ENCODE results near the gene SLC49A4.

The SLC49A4 gene

DNA sequence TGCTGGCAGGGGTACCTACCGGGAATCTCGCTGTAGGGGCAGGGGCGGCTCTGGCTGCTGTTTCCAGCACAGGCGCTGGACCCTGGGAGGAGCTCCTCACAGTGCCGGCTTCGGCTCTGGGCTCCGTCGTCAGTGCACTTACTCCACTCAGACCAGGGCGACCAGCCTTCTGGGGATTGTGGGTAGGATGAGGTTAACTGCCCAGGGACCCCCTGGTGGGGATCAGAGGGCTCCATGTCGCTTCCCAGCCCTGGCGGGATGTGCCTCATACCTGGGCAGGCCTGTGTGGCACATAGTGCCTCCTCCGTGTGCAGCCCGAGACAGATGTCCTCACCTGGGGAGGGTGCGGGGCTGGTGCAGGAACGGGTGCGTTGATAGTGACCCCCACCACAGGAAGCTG lies 117.0 kb downstream of the SLC49A4 start:
- no peak for DNase-seq

GRCh38 chr3:122912772-122913538 lies 118.1 kb downstream of the SLC49A4 start:
- DNase-seq: no peak

DNA sequence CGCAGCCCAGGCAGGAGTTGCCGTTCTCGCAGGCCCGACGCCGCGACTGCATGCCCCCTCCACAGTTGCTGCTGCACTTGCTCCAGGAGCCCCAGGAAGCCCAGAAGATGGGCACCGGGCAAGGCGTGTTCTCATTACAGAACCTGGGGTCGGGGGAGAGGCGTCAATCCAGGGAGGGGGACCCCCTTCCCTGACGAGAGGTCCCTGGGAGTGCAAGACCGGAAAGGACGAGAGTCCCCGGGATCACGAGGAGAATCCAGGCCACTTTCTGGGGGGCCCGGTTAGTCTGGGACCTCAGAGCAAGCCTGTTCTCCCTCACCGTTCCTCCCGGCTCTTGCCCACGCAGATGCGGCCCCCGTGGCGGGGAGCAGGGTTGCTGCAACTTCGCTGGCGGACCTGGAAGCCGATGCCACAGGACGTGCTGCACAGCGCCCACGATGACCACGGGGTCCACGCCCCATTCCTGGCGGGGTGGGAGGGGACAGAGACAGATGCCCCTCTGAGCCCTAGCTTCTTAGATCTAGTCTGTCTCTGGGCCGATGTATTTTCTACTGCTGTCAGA lies 118.8 kb downstream of the SLC49A4 start:
- no peak for DNase-seq

DNA sequence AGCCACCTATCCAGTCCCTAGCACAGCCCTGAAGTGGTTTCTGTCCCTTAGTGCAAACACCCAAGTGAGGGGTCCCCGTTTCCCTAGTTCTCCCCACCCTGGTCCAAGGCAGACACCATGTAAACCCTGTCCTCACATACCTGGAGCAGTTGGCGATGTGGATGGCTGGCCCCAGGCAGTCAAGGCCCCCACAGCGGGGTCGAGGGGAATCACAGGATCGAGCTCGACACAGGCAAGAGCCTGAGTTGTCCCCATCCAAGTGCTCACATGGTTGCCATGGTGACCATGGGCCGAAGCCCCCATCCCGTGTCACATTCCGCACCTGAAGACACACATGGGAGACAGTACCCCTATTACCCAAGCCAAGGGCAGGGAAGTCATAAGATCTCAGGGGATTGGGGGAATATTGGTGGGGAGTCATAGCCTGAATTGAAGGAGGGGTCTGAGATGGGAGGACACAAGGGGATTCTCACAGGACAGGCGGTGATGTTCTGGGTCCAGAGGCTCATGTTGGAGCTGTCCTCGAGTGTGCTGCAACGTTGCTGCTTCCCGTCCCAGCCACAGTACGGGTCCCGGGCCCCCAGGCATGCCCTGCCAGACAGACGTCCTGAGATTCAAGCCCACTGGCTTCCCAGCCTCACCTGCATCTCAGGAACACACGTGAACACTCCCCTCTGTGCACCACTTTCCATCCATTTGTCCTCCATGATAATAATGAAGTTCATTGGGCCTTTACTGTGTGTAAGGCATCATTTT lies 120.6 kb downstream of the SLC49A4 start:
- DNase-seq: no peak

- no peak for DNase-seq
Measured at GRCh38 chr3:122916084-122916483, 121.2 kb downstream of the SLC49A4 start.

DNA sequence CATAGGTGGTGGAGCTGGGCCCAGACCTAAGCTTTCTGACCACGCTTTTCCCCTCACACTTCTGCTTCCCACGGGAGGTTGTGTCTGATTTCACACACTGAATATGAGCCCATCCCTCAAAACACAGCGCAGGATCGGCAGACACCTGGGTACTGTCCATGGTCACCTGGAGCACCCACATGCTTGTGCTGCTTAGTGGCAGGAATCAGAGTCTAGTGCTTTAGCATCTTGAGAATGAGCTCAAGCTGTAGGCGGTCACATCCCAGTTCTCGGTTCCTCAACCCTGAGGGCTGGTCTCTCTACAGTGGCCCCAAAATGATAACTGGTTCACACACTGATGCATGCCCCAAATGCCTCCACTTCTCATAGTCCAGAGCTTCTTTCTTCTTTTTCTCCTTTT lies 121.7 kb downstream of the SLC49A4 start:
- DNase-seq: no peak

- DNase-seq: no peak
Measured at GRCh38 chr3:122917412-122917811, 122.5 kb downstream of the SLC49A4 start.

GRCh38 chr3:122918576-122919290 lies 123.9 kb downstream of the SLC49A4 start:
- DNase-seq: no peak

- DNase-seq: no peak
Measured at GRCh38 chr3:122919291-122919610, 124.4 kb downstream of the SLC49A4 start.

DNA sequence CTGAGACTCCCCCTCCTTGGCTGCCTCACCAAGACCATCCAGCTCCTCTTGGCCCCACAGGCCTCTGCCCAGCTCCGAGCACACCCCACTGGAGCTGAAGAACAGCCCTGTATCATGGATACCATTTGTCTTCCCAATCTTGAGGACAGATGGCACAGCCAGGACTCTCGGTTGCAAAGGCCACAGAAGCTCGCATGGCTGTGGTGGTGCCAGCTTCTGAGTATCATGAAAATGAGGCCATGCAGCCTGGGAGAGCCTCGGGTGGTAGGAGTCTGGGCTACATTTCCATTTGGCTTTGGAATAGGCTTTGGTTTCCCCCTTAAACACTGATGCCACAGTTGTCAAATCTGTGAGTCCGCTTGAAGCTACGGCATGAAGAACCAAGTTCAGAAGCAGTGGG lies 126.1 kb downstream of the SLC49A4 start:
- no peak for DNase-seq

- DNase-seq: peak in 1 of 2 experiments; percentile 11
Measured at GRCh38 chr3:122921791-122922651, 127.2 kb downstream of the SLC49A4 start.

DNA sequence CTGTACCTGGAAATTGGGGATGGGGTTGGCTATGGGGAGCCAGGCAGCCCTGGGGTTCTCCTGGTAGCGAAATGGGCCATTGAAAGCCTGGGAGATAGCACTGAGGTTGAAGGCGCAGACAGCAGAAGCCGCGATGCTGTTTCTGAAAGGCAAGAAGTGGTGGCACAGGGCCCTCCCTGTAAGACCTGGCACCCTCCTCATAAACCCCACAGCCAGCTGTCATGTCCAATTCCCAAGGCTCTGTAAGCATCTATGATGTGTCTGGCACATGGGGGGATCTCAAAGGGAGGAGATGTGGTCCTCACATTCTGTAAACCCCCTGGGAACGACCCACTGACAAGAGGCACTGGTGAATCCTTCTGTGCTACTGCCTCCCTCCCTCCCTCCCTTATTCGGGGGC lies 128.7 kb downstream of the SLC49A4 start:
- DNase-seq: no peak

DNA sequence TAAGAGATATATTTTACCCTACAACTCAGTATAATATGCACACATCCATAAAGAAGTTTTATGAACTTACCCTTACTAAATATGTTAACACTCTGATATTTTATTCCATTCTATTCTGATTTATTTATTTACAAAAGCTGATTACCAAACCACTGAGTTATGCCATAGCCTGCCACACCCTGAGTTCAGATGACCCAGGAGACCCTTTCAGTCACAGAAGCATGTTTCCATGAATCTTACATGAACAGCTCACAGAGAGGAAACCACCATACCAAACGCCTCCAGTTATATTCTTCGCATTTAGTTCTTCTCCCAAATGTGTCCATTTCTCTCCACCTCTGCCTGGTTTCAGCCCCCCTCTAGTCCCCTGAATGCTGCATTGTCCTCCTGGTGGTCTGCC lies 129.2 kb downstream of the SLC49A4 start:
- no peak for DNase-seq

DNA sequence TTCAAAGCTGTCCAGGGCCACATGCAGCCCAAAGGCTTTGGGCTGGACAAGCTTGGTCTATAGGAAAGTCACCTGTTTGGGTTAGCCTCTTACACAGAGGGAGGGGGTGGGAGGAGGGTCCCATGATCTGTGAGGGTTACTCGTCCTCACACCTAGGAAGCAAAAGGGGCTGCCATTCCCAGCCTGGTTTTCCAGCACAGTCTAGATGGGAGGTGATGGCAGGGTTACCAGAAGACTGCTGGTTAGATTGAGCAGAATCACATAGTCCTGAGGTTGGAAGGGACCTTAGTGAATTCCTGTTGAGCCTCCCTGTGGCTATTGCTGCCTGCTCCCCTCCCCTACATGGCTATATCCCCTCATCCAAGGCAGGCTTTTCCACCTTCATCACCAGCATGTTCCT lies 130.9 kb downstream of the SLC49A4 start:
- no peak for DNase-seq

- no peak for DNase-seq
Measured at GRCh38 chr3:122926322-122926721, 131.5 kb downstream of the SLC49A4 start.

- no peak for DNase-seq
Measured at GRCh38 chr3:122926811-122927210, 131.9 kb downstream of the SLC49A4 start.

- no peak for DNase-seq
Measured at GRCh38 chr3:122927726-122928125, 132.9 kb downstream of the SLC49A4 start.

- no peak for DNase-seq
Measured at GRCh38 chr3:122928396-122929187, 133.7 kb downstream of the SLC49A4 start.

DNA sequence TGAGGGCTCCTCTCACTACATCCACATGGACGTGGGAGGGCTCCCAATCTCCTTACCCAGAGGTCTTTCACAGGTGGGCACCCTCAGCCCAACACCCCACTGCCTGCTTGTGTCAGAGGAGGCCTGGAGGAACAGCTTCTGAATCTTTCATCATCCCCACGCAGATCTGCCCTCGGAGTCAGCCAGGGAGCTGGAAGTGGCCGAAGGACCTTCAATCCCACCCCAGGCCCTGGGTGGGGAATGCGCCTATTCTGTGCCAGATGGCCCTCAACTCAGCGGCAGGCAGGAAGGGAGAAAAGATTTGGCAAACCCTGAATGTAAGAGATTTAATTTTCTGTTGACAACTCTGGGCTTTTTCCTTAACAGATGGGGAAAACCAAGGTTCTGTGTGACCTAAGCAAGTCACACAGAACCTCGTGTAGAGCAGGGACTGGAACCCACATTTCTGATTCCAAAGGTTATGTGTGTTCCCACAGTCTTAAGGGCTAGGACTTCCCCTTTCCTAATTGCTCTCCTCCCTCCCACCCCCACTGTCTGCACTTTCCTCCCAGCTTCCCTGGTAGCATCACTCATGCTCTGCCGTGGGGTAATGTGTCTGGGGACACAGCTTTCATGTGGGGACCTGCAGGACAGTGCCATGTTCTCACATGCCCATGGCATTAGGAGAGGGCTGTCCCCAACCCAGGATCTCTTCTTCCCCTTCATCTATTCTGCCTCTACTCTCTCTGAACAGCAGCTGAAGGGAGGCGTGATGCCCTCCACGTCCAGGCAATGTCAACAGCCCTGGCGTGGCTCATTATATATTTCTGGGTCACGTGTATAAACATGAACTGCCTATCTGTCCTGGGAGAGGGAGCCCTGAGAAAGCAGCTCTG lies 134.6 kb downstream of the SLC49A4 start:
- DNase-seq: no peak

All from stimulated activated CD4-positive, alpha-beta T cell treated with anti-CD3 and anti-CD28 coated beads, Interleukin-4, amount 100 ng/mL, for 4 hours (primary cell).